H1 (cell line): ENCODE measurements around the gene RGR. TPM values are rescaled to one million over a fixed set of nuclear protein-coding genes. Genes with fewer than 3 reads are reported as not detected.

Experiments used
- CTCF ChIA-PET: fragments of 300-600 bp; sonication (Branson Sonifier 250); formaldehyde crosslinking; loops from one replicate; lab custom pipeline; 2021; ENCODE audit not compliant: partially characterized antibody; lab: Charles Lee
- POLR2A ChIA-PET: fragments of 300-600 bp; sonication (Branson Sonifier 250); formaldehyde crosslinking; loops from one replicate; lab custom pipeline; 2021; ENCODE audit warnings: inconsistent platforms; ENCODE audit not compliant: partially characterized antibody; lab: Charles Lee
- DNase-seq, 2 experiments: peaks; one replicate each; pipeline versions ENCODE4 v3.0.0 to v3.0.0-alpha.2; 2010 to 2022; ENCODE audit warnings: low spot score in 2 of 2, low read depth in 1 of 2, mixed read lengths in 1 of 2
- FAIRE-seq: peaks from 2 replicates; lab custom pipeline; 2011; peaks lifted over from hg19 to GRCh38; lab: Jason Lieb, UNC
- H2AFZ ChIP-seq: 2 replicates; pipeline ENCODE4 v1.8.1; 2012; ENCODE audit warnings: low read length, inconsistent platforms
- H2AK5ac ChIP-seq: 2 replicates; pipeline ENCODE4 v1.6.1; 2013; ENCODE audit warnings: low read depth, low read length
- H2BK120ac ChIP-seq: replicated peaks from 2 replicates; pipeline ENCODE3; 2013; ENCODE audit warnings: low read depth, low read length, inconsistent platforms
- H2BK12ac ChIP-seq: 2 replicates; pipeline ENCODE4 v1.6.1; 2013; ENCODE audit warnings: low read depth, low read length
- H2BK15ac ChIP-seq: 2 replicates; pipeline ENCODE4 v1.6.1; 2013; ENCODE audit warnings: low read length
- H2BK20ac ChIP-seq: 2 replicates; pipeline ENCODE4 v1.6.1; 2013; ENCODE audit warnings: low read length
- H2BK5ac ChIP-seq: 2 replicates; pipeline ENCODE4 v1.6.1; 2013; ENCODE audit warnings: low read depth, low read length
- H3K14ac ChIP-seq: 2 replicates; pipeline ENCODE4 v1.6.1; 2013; ENCODE audit warnings: inconsistent platforms; ENCODE audit not compliant: insufficient read length
- H3K18ac ChIP-seq: 2 replicates; pipeline ENCODE4 v1.6.1; 2013; ENCODE audit warnings: low read length; ENCODE audit errors: extremely low read depth
- H3K23ac ChIP-seq: 2 replicates; pipeline ENCODE4 v1.6.1; 2013; ENCODE audit warnings: inconsistent platforms; ENCODE audit not compliant: insufficient read length
- H3K23me2 ChIP-seq: 2 replicates; pipeline ENCODE4 v1.6.1; 2013; ENCODE audit warnings: low read depth, low read length
- H3K27ac ChIP-seq: 2 replicates; pipeline ENCODE4 v1.6.1; 2011; ENCODE audit warnings: low read depth, low read length, inconsistent platforms
- H3K27me3 ChIP-seq, 4 experiments: replicated peaks in 1 of 4; 1 replicate in 1 of 4; 2 replicates in 3 of 4; pipeline versions ENCODE4 v1.6.1 to v1.8.1; 2011 to 2013; ENCODE audit warnings: low read length in 3 of 4, mild to moderate bottlenecking in 3 of 4, inconsistent platforms in 2 of 4, mixed read lengths in 2 of 4, moderate library complexity in 1 of 4; ENCODE audit not compliant: control insufficient read depth in 3 of 4, insufficient read depth in 3 of 4; ENCODE audit errors: extremely low read depth in 1 of 4
- H3K36me3 ChIP-seq, 4 experiments: 2 replicates each; pipeline versions ENCODE4 v1.6.1 to v1.8.1; 2011 to 2013; ENCODE audit warnings: mild to moderate bottlenecking in 4 of 4, low read length in 3 of 4, moderate library complexity in 2 of 4, control low read depth in 1 of 4, inconsistent platforms in 1 of 4; ENCODE audit not compliant: insufficient read depth in 4 of 4, control insufficient read depth in 2 of 4
- H3K4ac ChIP-seq: replicated peaks from 2 replicates; pipeline ENCODE3; 2013; ENCODE audit warnings: low read length, low read depth, mixed read lengths, inconsistent platforms; ENCODE audit not compliant: insufficient read length
- H3K4me1 ChIP-seq, 4 experiments: replicated peaks in 1 of 4; 1 replicate in 1 of 4; 2 replicates in 3 of 4; pipeline versions ENCODE4 v1.6.1 to v1.8.1; 2011 to 2013; ENCODE audit warnings: low read length in 3 of 4, inconsistent platforms in 2 of 4, mixed read lengths in 1 of 4; ENCODE audit not compliant: insufficient read depth in 4 of 4, control insufficient read depth in 3 of 4
- H3K4me2 ChIP-seq, 2 experiments: 2 replicates each; pipeline versions ENCODE4 v1.6.1 to v1.8.1; 2011 to 2013; ENCODE audit warnings: low read depth in 2 of 2, low read length in 2 of 2, control low read depth in 1 of 2, inconsistent platforms in 1 of 2, mild to moderate bottlenecking in 1 of 2; ENCODE audit not compliant: insufficient read depth in 1 of 2
- H3K4me3 ChIP-seq, 4 experiments: fragments of 200-600, 300-600 bp in 1 of 4; sonication (generic), shearing (Covaris generic), sonication (Bioruptor Twin) in 1 of 4; 2 replicates each; pipeline versions ENCODE4 v1.5.1 to v1.8.1; 2011 to 2016; ENCODE audit warnings: low read length in 4 of 4, low read depth in 3 of 4, control low read depth in 2 of 4, inconsistent platforms in 2 of 4, mild to moderate bottlenecking in 2 of 4, mixed read lengths in 1 of 4, moderate library complexity in 1 of 4; ENCODE audit not compliant: insufficient read depth in 2 of 4; ENCODE audit errors: extremely low read depth in 1 of 4
- H3K56ac ChIP-seq: replicated peaks from 2 replicates; pipeline ENCODE3; 2013; ENCODE audit warnings: low read depth, mild to moderate bottlenecking, mixed read lengths, low read length, inconsistent platforms; ENCODE audit not compliant: insufficient read length
- H3K79me1 ChIP-seq: 2 replicates; pipeline ENCODE4 v1.6.1; 2013; ENCODE audit warnings: low read depth, low read length, control low read depth
- H3K79me2 ChIP-seq, 2 experiments: 2 replicates each; pipeline versions ENCODE4 v1.6.1 to v1.8.1; 2012 to 2013; ENCODE audit warnings: low read length in 2 of 2, mild to moderate bottlenecking in 2 of 2, inconsistent platforms in 1 of 2; ENCODE audit not compliant: insufficient read depth in 2 of 2, control insufficient read depth in 1 of 2
- H3K9ac ChIP-seq, 4 experiments: replicated peaks in 1 of 4; 1 replicate in 1 of 4; 2 replicates in 3 of 4; pipeline versions ENCODE4 v1.6.1 to v1.8.1; 2011 to 2013; ENCODE audit warnings: low read depth in 3 of 4, low read length in 3 of 4, control low read depth in 2 of 4, mild to moderate bottlenecking in 2 of 4, moderate library complexity in 2 of 4, inconsistent platforms in 1 of 4; ENCODE audit errors: extremely low read depth in 1 of 4
- H3K9me3 ChIP-seq, 2 experiments: 2 replicates each; pipeline versions ENCODE4 v1.6.1 to v1.8.1; 2012 to 2013; ENCODE audit warnings: mild to moderate bottlenecking in 2 of 2, moderate library complexity in 2 of 2, control low read depth in 1 of 2, inconsistent platforms in 1 of 2, low read depth in 1 of 2, low read length in 1 of 2, mixed read lengths in 1 of 2; ENCODE audit not compliant: insufficient read depth in 2 of 2
- H4K20me1 ChIP-seq, 2 experiments: replicated peaks in 1 of 2; 2 replicates each; pipeline versions ENCODE3 to v1.8.1; 2011 to 2013; ENCODE audit warnings: inconsistent platforms in 2 of 2, low read length in 2 of 2, mild to moderate bottlenecking in 1 of 2; ENCODE audit not compliant: insufficient read depth in 2 of 2, control insufficient read depth in 1 of 2
- H4K5ac ChIP-seq: 2 replicates; pipeline ENCODE4 v1.6.1; 2013; ENCODE audit warnings: low read length, low read depth, mixed read lengths, inconsistent platforms; ENCODE audit not compliant: insufficient read length
- H4K8ac ChIP-seq: 2 replicates; pipeline ENCODE4 v1.8.0; 2013; ENCODE audit warnings: mild to moderate bottlenecking, moderate library complexity, low read length, inconsistent platforms; ENCODE audit not compliant: insufficient read depth; ENCODE audit errors: extremely low read depth
- H4K91ac ChIP-seq: replicated peaks from 2 replicates; pipeline ENCODE3; 2013; ENCODE audit warnings: low read length, mixed read lengths, inconsistent platforms; ENCODE audit not compliant: insufficient read length
- ATF3 ChIP-seq: IDR thresholded peaks from 2 replicates; pipeline ENCODE4 v1.6.1; 2011; ENCODE audit warnings: low read depth, mild to moderate bottlenecking, low read length; ENCODE audit not compliant: insufficient read depth
- BRCA1 ChIP-seq: IDR thresholded peaks from 2 replicates; pipeline ENCODE4 v1.6.1; 2012; ENCODE audit warnings: low read depth, low read length, improper control_type of control experiment
- CBX5 ChIP-seq: fragments of 300-800, 300-1000 bp; sonication (generic); IDR thresholded peaks from 2 replicates; pipeline ENCODE4 v1.7.1; 2016; ENCODE audit warnings: antibody characterized with exemption, low read length, low read depth
- CEBPB ChIP-seq: IDR thresholded peaks from 2 replicates; pipeline ENCODE4 v1.6.1; 2012; ENCODE audit warnings: low read depth, low read length
- CHD2 ChIP-seq: IDR thresholded peaks from 2 replicates; pipeline ENCODE4 v1.6.1; 2012; ENCODE audit warnings: low read length, improper control_type of control experiment
- EP300 ChIP-seq, 2 experiments: IDR thresholded peaks; 1 replicate in 1 of 2; 2 replicates in 1 of 2; pipeline ENCODE4 v1.6.1; 2011 to 2012; ENCODE audit warnings: low read depth in 2 of 2, low read length in 2 of 2, mild to moderate bottlenecking in 2 of 2, borderline replicate concordance in 1 of 2, inconsistent platforms in 1 of 2, moderate library complexity in 1 of 2
- KDM1A ChIP-seq: fragments of 200-600, 300-600 bp; sonication (generic); IDR thresholded peaks from 2 replicates; pipeline ENCODE4 v1.7.1; 2016; ENCODE audit warnings: mild to moderate bottlenecking, low read length, borderline replicate concordance
- NRF1 ChIP-seq: IDR thresholded peaks from 2 replicates; pipeline ENCODE4 v1.6.1; 2011; ENCODE audit warnings: mild to moderate bottlenecking, low read depth, low read length, improper control_type of control experiment
- RNF2 ChIP-seq: fragments of 200-900, 300-1000 bp; sonication (generic); IDR thresholded peaks from 2 replicates; pipeline ENCODE4 v1.7.1; 2016; ENCODE audit warnings: borderline replicate concordance, low read depth, mild to moderate bottlenecking, antibody characterized with exemption, low read length; ENCODE audit not compliant: poor library complexity, severe bottlenecking; ENCODE audit errors: missing control alignments
- SAP30 ChIP-seq: fragments of 300-600 bp; sonication (generic); IDR thresholded peaks from 2 replicates; pipeline ENCODE4 v1.7.1; 2012; ENCODE audit warnings: low read length, moderate library complexity, mild to moderate bottlenecking, inconsistent platforms; ENCODE audit not compliant: insufficient read depth, insufficient replicate concordance
- USF2 ChIP-seq: IDR thresholded peaks from 2 replicates; pipeline ENCODE4 v1.6.1; 2011; ENCODE audit warnings: low read length, improper control_type of control experiment
- WGBS, 2 experiments: shearing (Covaris generic) in 1 of 2; methylation state at CpG; one replicate each; pipeline versions ENCODE4 v1.1.6 to v1.1.7; 2013 to 2015; ENCODE audit warnings: low lambda C conversion rate in 2 of 2, mixed read lengths in 2 of 2, inconsistent platforms in 1 of 2, low coverage in 1 of 2, missing lambda C conversion rate in 1 of 2; ENCODE audit not compliant: insufficient replicate concordance in 2 of 2, insufficient coverage in 1 of 2, insufficient read length in 1 of 2; ENCODE audit errors: extremely low coverage in 1 of 2, missing lambda C conversion rate in 1 of 2; 5-methylcytosine and 5-hydroxymethylcytosine counted together
- polyA plus RNA-seq, 7 experiments: library from polyadenylated mRNA; depleted of rRNA in 3 of 7; stranded (reverse) in 5 of 7; unstranded in 2 of 7; fragments of >200 nt in 5 of 7; fragments of 200-250 nt in 2 of 7; gene quantifications; 1 replicate in 5 of 7; 2 replicates in 1 of 7; 4 replicates in 1 of 7; pipeline versions ENCODE4 v1.2.1 to v1.2.3, GENCODE V29; 2011 to 2013; ENCODE audit warnings: missing spikeins in 2 of 7, mixed read lengths in 2 of 7
- total RNA-seq: library from RNA; stranded (reverse); fragmentation: NEBNext Ultra II Directional; extraction: Animal tissue kit (Norgen Biotek cat#: 25700); gene quantifications from 2 replicates; pipeline ENCODE4 v1.2.1, GENCODE V29; 2021

The RGR gene
- total and polyA plus RNA-seq, 2 of the 8 experiments (the other 6 are each of a cell fraction or from before 2014, with no cell fraction given): not detected

GRCh38 chr10:84204610-84205009, 40.2 kb upstream of the RGR start:
- Histone ChIP-seq H3K18ac (no peak overlapping the region), H4K5ac (no peak overlapping the region), H3K56ac (no peak overlapping the region), H3K4me2 (no peak overlapping the region), H3K23ac (no peak overlapping the region), H3K27ac (no peak overlapping the region), H2BK20ac (no peak overlapping the region), H2AFZ (no peak overlapping the region), H3K14ac (no peak overlapping the region), H3K79me1 (no peaks in the 10 kb centered on the region), H2BK120ac (no peak overlapping the region), H3K23me2 (no peaks in the 10 kb centered on the region), H3K79me2 (no peaks in the 10 kb centered on the region), H3K36me3 (no peaks in the 10 kb centered on the region), H2BK5ac (no peak overlapping the region), H4K91ac (no peak overlapping the region), H2BK15ac (no peak overlapping the region), H3K4me3 (no peak overlapping the region), H3K4me1 (no peaks in the 10 kb centered on the region), H3K9ac (no peak overlapping the region), H3K4ac (no peak overlapping the region), H2AK5ac (no peak overlapping the region), H4K20me1 (peaks cover 0 to 4% of the 10 kb centered on the region in 2 experiments), H4K8ac (no peak overlapping the region), H3K9me3 (no peaks in the 10 kb centered on the region), H2BK12ac (no peak overlapping the region), H3K27me3 (no peaks in the 10 kb centered on the region)
- POLR2A ChIA-PET: no interaction called here
- CTCF ChIA-PET: interaction anchor here (0.8 to 10.8 kb wide), 42 partner anchors 8 to 511 kb away, joined by 3 to 248 read pairs (median 6); partner anchors contain the start of genes CDHR1, GHITM and RGR
- FAIRE-seq (no peak), DNase-seq (no peak)
- 85% methylated on average over 4 of the region's 4 CpGs; no CpG with 5 or more reads in 1 of the 2 experiments for WGBS, 2 experiments
- no peak for TF ChIP-seq RNF2
- TF ChIP-seq NRF1: no peak
- no peak for TF ChIP-seq KDM1A
- no peak for TF ChIP-seq ATF3
- no peak for TF ChIP-seq USF2
- TF ChIP-seq EP300 (IDR thresholded peaks at IDR 0.05; ENCODE audit: borderline replicate concordance in 1 of 2, low read depth in 2 of 2, low read length in 2 of 2): no peak
- no peak for TF ChIP-seq CHD2
- no peak for TF ChIP-seq SAP30
- TF ChIP-seq BRCA1: no peak
- no peak for TF ChIP-seq CEBPB
- no peak for TF ChIP-seq CBX5
